Measurements from ENCODE around the gene TICRR.
"Not testable (repeated sequence)": the region's sequence is repeated elsewhere in the genome, so short reads cannot be mapped to it uniquely, and the experiment has no call there.

The TICRR gene

GRCh38 chr15:89569090-89569745 is 6.1 kb upstream of the TICRR start:
- DNase-seq (ENCODE audit: low spot score): no peak

GRCh38 chr15:89575656-89576416 is 567 bp downstream of the TICRR start:
- peak; percentile 25 for DNase-seq (ENCODE audit: low spot score)

- no peak for DNase-seq (ENCODE audit: low spot score)
Measured at GRCh38 chr15:89576417-89576773, 1.1 kb downstream of the TICRR start.

GRCh38 chr15:89577776-89578115 is 2.5 kb downstream of the TICRR start:
- DNase-seq (ENCODE audit: low spot score): no peak

GRCh38 chr15:89578146-89578545 is 2.9 kb downstream of the TICRR start:
- no peak for DNase-seq (ENCODE audit: low spot score)

GRCh38 chr15:89580747-89581146 is 5.5 kb downstream of the TICRR start:
- DNase-seq (ENCODE audit: low spot score): not testable (repeated sequence)

GRCh38 chr15:89586651-89587050 is 11.4 kb downstream of the TICRR start:
- DNase-seq (ENCODE audit: low spot score): no peak

- no peak for DNase-seq (ENCODE audit: low spot score)
Measured at GRCh38 chr15:89587955-89588354, 12.7 kb downstream of the TICRR start.

DNA sequence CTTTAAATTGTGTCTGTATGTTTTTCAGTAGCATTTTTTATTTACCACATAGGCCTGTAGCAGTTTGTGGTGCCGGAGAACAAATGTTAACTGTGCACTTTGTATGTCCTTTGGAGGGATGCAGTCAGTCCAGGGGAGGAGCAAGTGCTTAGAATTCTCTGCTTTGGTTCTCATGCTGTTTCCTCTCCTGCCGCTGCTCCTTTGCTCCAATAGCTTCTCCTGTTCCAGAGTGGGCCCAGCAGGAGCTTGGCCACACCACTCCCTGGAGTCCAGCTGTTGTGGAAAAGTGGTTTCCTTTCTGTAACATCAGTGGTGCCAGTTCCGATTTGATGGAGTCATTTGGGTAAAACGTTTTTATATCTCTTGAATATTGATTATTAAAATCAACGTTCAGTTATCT is 16.6 kb downstream of the TICRR start:
- no peak for DNase-seq (ENCODE audit: low spot score)

- no peak for DNase-seq (ENCODE audit: low spot score)
Measured at GRCh38 chr15:89593018-89593417, 17.7 kb downstream of the TICRR start.

DNA sequence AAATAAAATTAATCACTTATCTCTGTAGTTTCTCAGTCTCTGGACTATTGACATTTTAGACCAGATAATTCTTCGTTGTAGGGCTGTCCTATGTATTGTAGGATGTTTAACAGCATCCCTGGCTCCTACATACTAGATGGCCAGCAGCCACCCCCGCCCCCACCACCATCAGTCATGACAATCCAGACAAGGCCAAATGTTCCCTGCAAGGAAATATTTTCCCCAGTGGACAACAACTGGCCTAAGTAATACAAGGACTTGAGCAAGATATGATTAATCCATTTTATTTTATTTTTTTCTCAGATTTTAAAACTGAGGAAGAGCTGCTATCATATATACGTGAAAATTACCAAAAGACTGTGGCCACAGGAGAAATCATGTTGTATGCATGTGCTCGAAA is 23.8 kb downstream of the TICRR start:
- DNase-seq (ENCODE audit: low spot score): no peak

- no peak for DNase-seq (ENCODE audit: low spot score)
Measured at GRCh38 chr15:89611317-89611716, 36.0 kb downstream of the TICRR start.

GRCh38 chr15:89613031-89613430 is 37.8 kb downstream of the TICRR start:
- no peak for DNase-seq (ENCODE audit: low spot score)

DNA sequence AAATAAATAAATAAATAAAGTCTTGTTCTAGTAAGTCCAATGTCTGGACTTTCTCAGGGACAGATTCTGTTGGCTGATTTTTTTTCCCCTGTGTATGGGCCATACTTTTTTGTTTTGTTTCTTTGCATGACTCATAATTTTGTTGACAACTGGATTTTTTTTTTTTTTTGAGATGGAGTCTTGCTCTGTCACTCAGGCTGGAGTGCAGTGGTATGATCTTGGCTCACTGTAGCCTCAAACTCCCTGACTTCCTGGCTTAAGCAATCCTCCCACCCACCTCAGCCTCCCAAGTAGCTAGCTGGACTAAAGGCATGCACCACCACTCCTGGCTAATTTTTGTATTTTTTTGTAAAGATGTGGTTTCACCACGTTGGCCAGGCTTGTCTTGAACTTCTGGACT is 38.9 kb downstream of the TICRR start:
- DNase-seq (ENCODE audit: low spot score): no peak

- DNase-seq (ENCODE audit: low spot score): no peak
Measured at GRCh38 chr15:89615135-89615534, 39.9 kb downstream of the TICRR start.

DNA sequence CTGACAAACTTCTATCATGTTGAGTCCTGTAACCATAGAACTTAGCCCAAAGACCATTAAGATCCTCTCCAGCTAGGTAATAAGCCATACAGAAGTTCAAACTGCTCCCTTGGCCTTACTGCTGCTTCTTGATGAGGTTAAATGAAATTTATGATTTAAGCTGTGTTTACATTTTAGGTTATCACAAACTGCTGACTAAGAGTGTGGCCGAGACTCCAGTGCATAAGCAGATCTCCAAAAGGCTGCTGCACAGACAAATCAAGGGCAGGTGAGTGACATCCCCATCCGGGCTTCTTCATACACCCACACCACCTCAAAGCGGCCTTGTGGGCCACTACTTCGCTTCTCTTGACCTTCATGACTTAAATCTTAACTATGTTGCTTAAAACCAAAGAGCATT is 41.0 kb downstream of the TICRR start:
- no peak for DNase-seq (ENCODE audit: low spot score)

DNA sequence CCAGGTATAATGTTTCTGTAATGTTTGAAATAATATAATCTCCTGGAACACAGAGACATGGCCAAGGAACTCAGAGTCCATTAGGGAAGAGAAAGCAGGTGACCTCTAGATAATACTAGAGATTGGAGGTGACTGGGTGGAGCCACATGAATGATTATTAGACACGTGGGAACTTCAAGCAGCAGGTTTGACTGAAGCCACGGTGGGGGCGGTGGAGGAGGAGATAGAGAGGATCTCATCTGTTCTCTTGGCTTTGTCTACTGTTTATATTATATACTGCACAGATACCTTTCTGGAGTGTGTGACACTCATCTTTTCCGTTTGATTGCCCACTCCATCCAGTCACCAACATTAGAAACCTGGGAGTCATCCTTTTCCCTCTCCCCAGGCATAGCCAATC is 46.3 kb downstream of the TICRR start:
- no peak for DNase-seq (ENCODE audit: low spot score)

- DNase-seq (ENCODE audit: low spot score): no peak
Measured at GRCh38 chr15:89623165-89623564, 47.9 kb downstream of the TICRR start.

GRCh38 chr15:89625716-89626115 is 50.4 kb downstream of the TICRR start:
- DNase-seq (ENCODE audit: low spot score): no peak

- no peak for DNase-seq (ENCODE audit: low spot score)
Measured at GRCh38 chr15:89627256-89627970, 52.1 kb downstream of the TICRR start.

DNA sequence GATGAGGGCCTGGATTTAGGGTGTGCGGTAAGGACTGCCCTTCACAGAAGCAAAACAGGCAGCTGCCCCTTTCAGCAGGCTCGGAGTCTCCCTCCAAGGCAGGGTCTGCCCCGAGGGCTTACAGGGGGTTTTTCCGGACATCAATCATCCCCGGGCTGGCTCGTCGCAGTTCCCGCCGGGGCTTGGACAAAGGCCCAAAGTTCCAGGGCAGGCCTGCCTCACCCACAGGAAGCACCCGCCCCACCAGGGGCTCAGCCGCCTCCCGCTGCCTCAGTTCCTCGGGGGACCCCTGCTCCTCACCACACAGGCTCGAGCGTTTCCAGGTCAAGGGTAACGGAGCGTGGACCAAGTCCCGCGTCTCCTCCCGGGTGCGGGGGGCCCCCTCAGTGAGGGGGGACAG is 53.0 kb downstream of the TICRR start:
- no peak for DNase-seq (ENCODE audit: low spot score)

- no peak for DNase-seq (ENCODE audit: low spot score)
Measured at GRCh38 chr15:89628806-89629715, 53.8 kb downstream of the TICRR start.

Data from NAMALWA (cell line).